ENCODE results near the gene EML4.

Gene EML4

DNA sequence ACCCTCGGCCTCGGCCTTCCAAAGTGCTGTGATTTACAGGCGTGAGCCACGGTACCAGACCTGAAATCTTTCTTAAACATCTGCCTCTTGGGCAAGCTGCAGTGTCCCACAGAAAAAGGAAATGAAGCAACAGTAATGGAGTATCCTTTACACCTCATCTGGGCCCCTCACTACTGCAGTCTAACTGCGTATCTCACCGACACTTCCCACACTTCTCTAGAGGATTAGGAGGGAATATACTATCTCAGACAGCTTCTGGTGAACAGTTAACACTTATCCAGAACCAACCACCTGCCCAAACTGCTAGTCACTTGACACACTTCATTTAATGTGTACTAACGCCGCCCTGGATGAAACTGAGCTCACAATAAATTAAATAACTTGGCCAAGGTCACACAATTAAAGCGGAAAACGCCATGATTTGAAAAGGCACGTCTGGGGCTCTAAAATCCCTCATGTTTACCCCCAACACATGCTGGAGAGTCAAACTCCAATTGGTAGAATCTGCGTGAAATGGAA, 190.9 kb downstream of the EML4 start:
- Mint-ChIP-seq H3K36me3 (ENCODE audit: low read depth) (peaks cover 4% of the 10 kb centered on the region), H3K9me3 (no peaks in the 10 kb centered on the region), H3K4me1 (peaks cover 37% of the 10 kb centered on the region), H3K4me3 (peak overlapping the region; percentile 90 to 94 (median 92)), H3K27ac (peak overlapping the region; percentile 100), H3K27me3 (ENCODE audit: low read depth) (peaks cover 7% of the 10 kb centered on the region)
- TF ChIP-seq, protein P1, sequence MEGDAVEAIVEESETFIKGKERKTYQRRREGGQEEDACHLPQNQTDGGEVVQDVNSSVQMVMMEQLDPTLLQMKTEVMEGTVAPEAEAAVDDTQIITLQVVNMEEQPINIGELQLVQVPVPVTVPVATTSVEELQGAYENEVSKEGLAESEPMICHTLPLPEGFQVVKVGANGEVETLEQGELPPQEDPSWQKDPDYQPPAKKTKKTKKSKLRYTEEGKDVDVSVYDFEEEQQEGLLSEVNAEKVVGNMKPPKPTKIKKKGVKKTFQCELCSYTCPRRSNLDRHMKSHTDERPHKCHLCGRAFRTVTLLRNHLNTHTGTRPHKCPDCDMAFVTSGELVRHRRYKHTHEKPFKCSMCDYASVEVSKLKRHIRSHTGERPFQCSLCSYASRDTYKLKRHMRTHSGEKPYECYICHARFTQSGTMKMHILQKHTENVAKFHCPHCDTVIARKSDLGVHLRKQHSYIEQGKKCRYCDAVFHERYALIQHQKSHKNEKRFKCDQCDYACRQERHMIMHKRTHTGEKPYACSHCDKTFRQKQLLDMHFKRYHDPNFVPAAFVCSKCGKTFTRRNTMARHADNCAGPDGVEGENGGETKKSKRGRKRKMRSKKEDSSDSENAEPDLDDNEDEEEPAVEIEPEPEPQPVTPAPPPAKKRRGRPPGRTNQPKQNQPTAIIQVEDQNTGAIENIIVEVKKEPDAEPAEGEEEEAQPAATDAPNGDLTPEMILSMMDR (IDR thresholded peaks at IDR 0.05; ENCODE audit: unreplicated experiment in 3 of 3), result no peak

DNA sequence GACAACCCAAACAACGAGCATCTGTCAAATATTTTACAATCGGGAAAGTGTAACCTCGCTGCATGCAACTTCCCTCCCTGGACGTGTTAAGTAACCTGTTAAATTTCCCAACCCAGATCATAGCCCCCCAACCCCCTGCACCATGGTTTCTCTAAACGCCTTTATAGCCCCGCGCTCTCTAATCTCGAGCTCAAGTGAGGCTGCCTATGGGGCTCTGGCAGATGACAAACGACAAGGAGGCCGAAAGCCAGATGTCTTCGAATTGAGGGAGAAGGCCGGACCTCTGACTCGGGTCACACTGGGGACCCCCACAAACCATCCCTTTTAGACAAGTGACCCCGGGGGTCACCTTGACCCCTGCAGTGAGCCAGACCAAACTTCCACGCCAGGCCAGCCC, 191.3 kb downstream of the EML4 start:
- H3K9me3 Mint-ChIP-seq, result no peaks in the 10 kb centered on the region
- peaks cover 4% of the 10 kb centered on the region for H3K36me3 Mint-ChIP-seq (ENCODE audit: low read depth)
- H3K4me1 Mint-ChIP-seq, result peaks cover 37% of the 10 kb centered on the region
- TF ChIP-seq, protein P1 (IDR thresholded peaks at IDR 0.05; ENCODE audit: unreplicated experiment in 3 of 3), result no peak
- H3K4me3 Mint-ChIP-seq, result peak overlapping the region; percentile 90 to 94 (median 92)
- peak overlapping the region; percentile 100 for H3K27ac Mint-ChIP-seq
- H3K27me3 Mint-ChIP-seq (ENCODE audit: low read depth), result peaks cover 7% of the 10 kb centered on the region

DNA sequence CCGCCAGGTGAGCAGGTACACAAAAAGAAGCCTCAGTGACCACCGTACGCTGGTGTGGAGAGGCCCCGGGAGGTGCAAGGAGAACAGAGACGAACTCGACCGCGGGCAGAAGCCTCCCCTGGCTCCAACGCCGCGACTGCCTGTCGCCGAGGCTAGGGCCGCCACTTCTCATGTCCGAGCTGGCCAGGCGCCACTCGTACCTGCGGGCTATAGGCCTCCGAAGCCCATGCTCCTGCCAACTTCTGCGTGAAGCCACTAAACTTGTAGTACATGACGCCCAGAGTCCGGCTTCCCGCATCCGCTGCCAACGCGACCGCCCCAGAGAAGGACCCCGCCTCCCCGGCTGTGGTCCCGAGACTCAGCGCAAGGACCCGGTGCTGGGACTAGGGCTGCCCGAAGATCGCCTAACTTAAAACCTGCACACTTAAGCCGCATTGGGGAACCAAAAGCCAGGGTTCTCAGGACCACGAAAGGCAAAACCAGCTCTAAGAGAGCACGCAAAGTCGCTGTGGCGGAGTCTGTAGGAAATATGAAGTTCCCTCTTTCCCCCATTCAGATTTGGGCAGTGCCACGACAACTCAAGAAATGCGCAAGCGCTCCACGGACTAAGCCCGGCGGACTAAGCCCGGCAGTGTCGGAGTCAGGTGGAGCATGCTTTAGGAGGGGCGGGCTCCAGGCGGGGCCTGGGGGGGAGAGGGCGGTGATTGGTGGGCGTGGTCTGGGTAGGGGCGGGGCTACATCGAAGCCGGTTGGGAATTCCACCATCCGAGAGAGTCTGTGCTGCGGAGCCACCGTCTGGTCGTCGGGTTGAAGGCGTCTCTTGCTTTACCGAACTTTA, 192.0 kb downstream of the EML4 start, which contains the start of gene COX7A2L:
Gene COX7A2L (minus strand): TSS at position 328 of the 838 bp plus-strand sequence. CDS start 56 bp downstream, at position 272.
- TF ChIP-seq, protein P1 (IDR thresholded peaks at IDR 0.05; ENCODE audit: unreplicated experiment in 3 of 3), result peak in 2 of 3 experiments; percentile 36 to 39
- Mint-ChIP-seq H3K4me1 (peaks cover 37% of the 10 kb centered on the region), H3K27ac (peak within 1 kb of the TSS; percentile 100), H3K9me3 (no peaks in the 10 kb centered on the region), H3K27me3 (ENCODE audit: low read depth) (peaks cover 7% of the 10 kb centered on the region), H3K36me3 (ENCODE audit: low read depth) (peaks cover 3% of the 10 kb centered on the region), H3K4me3 (peak within 1 kb of the TSS; percentile 90 to 94 (median 92))

DNA sequence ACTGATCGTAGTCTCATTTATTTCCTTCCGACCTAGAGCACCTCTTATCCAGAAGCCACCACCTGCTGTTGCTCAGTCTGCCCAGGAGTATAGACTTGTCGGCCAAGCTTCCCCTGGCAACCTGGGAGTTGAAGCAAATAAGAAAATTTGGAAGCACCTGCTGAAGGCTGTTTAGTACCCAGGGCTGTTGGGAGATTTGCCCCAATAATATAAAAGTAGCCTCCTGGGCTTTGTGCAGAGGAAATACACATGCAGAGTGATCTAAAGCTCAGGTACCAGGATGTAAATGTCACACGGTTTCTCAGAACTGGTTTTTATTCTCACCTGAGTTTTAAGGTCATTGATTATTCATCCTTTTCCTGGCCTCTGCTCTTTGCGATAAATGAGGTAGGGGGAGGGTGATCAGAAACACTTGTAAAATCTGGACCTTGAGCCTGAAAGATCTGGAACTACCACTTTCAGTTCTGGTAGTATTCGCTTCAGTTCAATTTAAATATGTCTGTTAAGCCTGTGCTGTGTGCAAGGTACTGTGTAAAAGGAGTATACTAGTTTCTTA, 192.7 kb downstream of the EML4 start:
- peaks cover 7% of the 10 kb centered on the region for H3K27me3 Mint-ChIP-seq (ENCODE audit: low read depth)
- peak overlapping the region; percentile 90 to 94 (median 92) for H3K4me3 Mint-ChIP-seq
- H3K4me1 Mint-ChIP-seq, result peaks cover 37% of the 10 kb centered on the region
- H3K36me3 Mint-ChIP-seq (ENCODE audit: low read depth), result no peaks in the 10 kb centered on the region
- TF ChIP-seq, protein P1 (IDR thresholded peaks at IDR 0.05; ENCODE audit: unreplicated experiment in 3 of 3), result peak in 1 of 3 experiments; percentile 36
- H3K9me3 Mint-ChIP-seq, result no peaks in the 10 kb centered on the region
- H3K27ac Mint-ChIP-seq, result peak overlapping the region; percentile 100

DNA sequence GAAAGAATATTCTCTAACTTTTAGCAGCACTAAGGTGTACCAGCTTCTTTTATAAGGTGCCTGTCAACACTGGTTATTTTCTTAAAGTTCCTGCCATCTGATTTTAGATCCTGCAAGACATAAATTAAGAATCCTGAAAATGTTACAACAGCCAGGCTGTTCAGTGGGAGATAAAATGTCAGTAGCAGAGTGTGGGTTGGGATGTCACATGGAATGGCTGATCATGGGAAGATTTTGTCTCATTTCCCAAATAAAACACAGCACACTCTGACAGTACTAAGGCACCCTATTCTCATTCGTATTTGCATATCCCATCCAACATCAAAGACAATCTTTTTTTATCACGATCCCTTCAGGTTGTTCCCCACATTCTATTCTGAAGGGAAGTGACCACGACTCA, 194.3 kb downstream of the EML4 start:
- no peaks in the 10 kb centered on the region for H3K36me3 Mint-ChIP-seq (ENCODE audit: low read depth)
- no peak overlapping the region for H3K4me3 Mint-ChIP-seq
- H3K27me3 Mint-ChIP-seq (ENCODE audit: low read depth), result peaks cover 7% of the 10 kb centered on the region
- H3K27ac Mint-ChIP-seq, result no peak overlapping the region
- no peaks in the 10 kb centered on the region for H3K9me3 Mint-ChIP-seq
- TF ChIP-seq, protein P1 (IDR thresholded peaks at IDR 0.05; ENCODE audit: unreplicated experiment in 3 of 3), result no peak
- H3K4me1 Mint-ChIP-seq, result peaks cover 37% of the 10 kb centered on the region

All from nephron (organoid).